ENCODE measurements around the gene TUBA1C. TPM values are rescaled to one million over a fixed set of nuclear protein-coding genes. Genes with fewer than 3 reads are reported as not detected.
A peak's percentile ranks its signal among the peaks of the same experiment; 100 is the strongest.

The TUBA1C gene
- total and polyA plus RNA-seq, 10 of the 15 experiments (the other 5 are each of a cell fraction or from before 2014, with no cell fraction given) = 285 to 1,003 (median 441) TPM

- ChIA-PET SMC1A (ENCODE audit: uncharacterized antibody, unreplicated experiment) (no interaction called here), POLR2A (no interaction called here), RAD21 (ENCODE audit: unreplicated experiment) (interaction anchor here (1.2 to 1.6 kb wide), 2 partner anchors 51 to 62 kb away, joined by 3 to 8 read pairs; partner anchors contain the start of gene DNAJC22), CTCF (interaction anchor here (0.6 to 16.2 kb wide), 14 partner anchors 7 to 103 kb away, joined by 3 to 231 read pairs (median 4); partner anchors contain the start of genes DNAJC22 and TROAP)
- no peak overlapping the region for H3K9ac ChIP-seq (ENCODE audit: control insufficient read depth, insufficient read depth, low read length)
- H3K36me3 ChIP-seq (ENCODE audit: control insufficient read depth in 2 of 2, insufficient read depth in 2 of 2, low read length in 1 of 2) = no peaks in the 10 kb centered on the region
- DNase-seq (ENCODE audit: low read depth, low spot score) (no peak), ATAC-seq (peak; percentile 89), FAIRE-seq (peak; percentile 47)
- no TSS peak for BruUV-seq (replicated peaks)
- no peaks in the 10 kb centered on the region for H3K79me2 ChIP-seq (ENCODE audit: control insufficient read depth, insufficient read depth, low read length)
- intact Hi-C loops (cut with micrococcal nuclease; ENCODE audit: unreplicated experiment) (no loop called here), in situ Hi-C loops (cut with MboI) (no loop called here)
- WGBS (ENCODE audit: insufficient coverage, insufficient replicate concordance, low lambda C conversion rate, missing lambda C conversion rate) = 31% methylated on average over 52 of the region's 54 CpGs
- no peaks in the 10 kb centered on the region for H3K9me3 ChIP-seq (replicated peaks; ENCODE audit: control insufficient read depth, insufficient read depth, low read length)
- peaks cover 8% of the 10 kb centered on the region for H3K4me1 ChIP-seq (ENCODE audit: control insufficient read depth, insufficient read depth, low read length)
- H3K4me2 ChIP-seq (ENCODE audit: control insufficient read depth, insufficient read depth) = peak overlapping the region; percentile 90
- no peak overlapping the region for H3K27ac ChIP-seq (ENCODE audit: control insufficient read depth, insufficient read depth)
- no peak overlapping the region for H2AFZ ChIP-seq (ENCODE audit: control insufficient read depth, low read depth, low read length)
- H3K4me3 ChIP-seq = peak overlapping the region; percentile 40; the same call in 1 of the 2 replicates
- peaks cover 19 to 20% of the 10 kb centered on the region in 2 experiments for H3K27me3 ChIP-seq (replicated peaks in 1 of 2; ENCODE audit: control insufficient read depth in 2 of 2, insufficient read depth in 2 of 2, low read length in 1 of 2)
- H4K20me1 ChIP-seq (ENCODE audit: control insufficient read depth, insufficient read depth) = no peaks in the 10 kb centered on the region
- TF ChIP-seq CHD4 (IDR thresholded peaks at IDR 0.05) (no peak), BACH1 (IDR thresholded peaks at IDR 0.05; ENCODE audit: borderline replicate concordance) (no peak), RUNX3 (IDR thresholded peaks at IDR 0.05; ENCODE audit: low read length) (peak; percentile 40), KAT2A (conservative IDR thresholded peaks at IDR 0.05; ENCODE audit: control insufficient read depth, low read depth, low read length) (no peak), CHD1 (IDR thresholded peaks at IDR 0.05; ENCODE audit: low read depth, low read length) (no peak), PAX5 (IDR thresholded peaks at IDR 0.05; ENCODE audit: borderline replicate concordance, low read depth, low read length) (no peak), MEF2B (IDR thresholded peaks at IDR 0.05; ENCODE audit: partially characterized antibody, poor library complexity, severe bottlenecking) (no peak), NR2F1 (conservative IDR thresholded peaks at IDR 0.05) (no peak), ZNF274 (IDR thresholded peaks at IDR 0.05; ENCODE audit: insufficient read depth, insufficient read length) (no peak), TAF1 (IDR thresholded peaks at IDR 0.05; ENCODE audit: borderline replicate concordance, low read depth, low read length) (no peak), MAX (IDR thresholded peaks at IDR 0.05; ENCODE audit: low read depth, low read length) (no peak), TCF12 (IDR thresholded peaks at IDR 0.05; ENCODE audit: low read depth, low read length) (0 out of 2 replicates have a peak, but pooled peaks have one; percentile 28), POLR2A (IDR thresholded peaks at IDR 0.05; ENCODE audit: low read depth, low read length) (no peak), SREBF2 (IDR thresholded peaks at IDR 0.05; ENCODE audit: low read length) (no peak), CTCF (IDR thresholded peaks at IDR 0.05 in 2 of 3, conservative IDR thresholded peaks at IDR 0.05 in 1 of 3; ENCODE audit: control insufficient read depth in 2 of 3, extremely low read depth in 1 of 3, insufficient read depth in 1 of 3, low read depth in 3 of 3, low read length in 3 of 3) (peak; percentile 55 to 84 (median 77)), JUNB (IDR thresholded peaks at IDR 0.05) (no peak), SUZ12 (IDR thresholded peaks at IDR 0.05; ENCODE audit: unreplicated experiment) (peak; percentile 31)
- TF ChIP-seq, protein P1, sequence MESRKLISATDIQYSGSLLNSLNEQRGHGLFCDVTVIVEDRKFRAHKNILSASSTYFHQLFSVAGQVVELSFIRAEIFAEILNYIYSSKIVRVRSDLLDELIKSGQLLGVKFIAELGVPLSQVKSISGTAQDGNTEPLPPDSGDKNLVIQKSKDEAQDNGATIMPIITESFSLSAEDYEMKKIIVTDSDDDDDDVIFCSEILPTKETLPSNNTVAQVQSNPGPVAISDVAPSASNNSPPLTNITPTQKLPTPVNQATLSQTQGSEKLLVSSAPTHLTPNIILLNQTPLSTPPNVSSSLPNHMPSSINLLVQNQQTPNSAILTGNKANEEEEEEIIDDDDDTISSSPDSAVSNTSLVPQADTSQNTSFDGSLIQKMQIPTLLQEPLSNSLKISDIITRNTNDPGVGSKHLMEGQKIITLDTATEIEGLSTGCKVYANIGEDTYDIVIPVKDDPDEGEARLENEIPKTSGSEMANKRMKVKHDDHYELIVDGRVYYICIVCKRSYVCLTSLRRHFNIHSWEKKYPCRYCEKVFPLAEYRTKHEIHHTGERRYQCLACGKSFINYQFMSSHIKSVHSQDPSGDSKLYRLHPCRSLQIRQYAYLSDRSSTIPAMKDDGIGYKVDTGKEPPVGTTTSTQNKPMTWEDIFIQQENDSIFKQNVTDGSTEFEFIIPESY (IDR thresholded peaks at IDR 0.05) = no peak
- TF ChIP-seq, protein P2, sequence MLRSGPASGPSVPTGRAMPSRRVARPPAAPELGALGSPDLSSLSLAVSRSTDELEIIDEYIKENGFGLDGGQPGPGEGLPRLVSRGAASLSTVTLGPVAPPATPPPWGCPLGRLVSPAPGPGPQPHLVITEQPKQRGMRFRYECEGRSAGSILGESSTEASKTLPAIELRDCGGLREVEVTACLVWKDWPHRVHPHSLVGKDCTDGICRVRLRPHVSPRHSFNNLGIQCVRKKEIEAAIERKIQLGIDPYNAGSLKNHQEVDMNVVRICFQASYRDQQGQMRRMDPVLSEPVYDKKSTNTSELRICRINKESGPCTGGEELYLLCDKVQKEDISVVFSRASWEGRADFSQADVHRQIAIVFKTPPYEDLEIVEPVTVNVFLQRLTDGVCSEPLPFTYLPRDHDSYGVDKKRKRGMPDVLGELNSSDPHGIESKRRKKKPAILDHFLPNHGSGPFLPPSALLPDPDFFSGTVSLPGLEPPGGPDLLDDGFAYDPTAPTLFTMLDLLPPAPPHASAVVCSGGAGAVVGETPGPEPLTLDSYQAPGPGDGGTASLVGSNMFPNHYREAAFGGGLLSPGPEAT (IDR thresholded peaks at IDR 0.05; ENCODE audit: low read depth) = no peak
Measured at GRCh38 chr12:49296034-49296835, 31.4 kb downstream of the TUBA1C start.

All from GM12878 (cell line).